ENCODE results near the gene VPS72. TPM values are rescaled to one million over a fixed set of nuclear protein-coding genes. Genes with fewer than 3 reads are reported as not detected.

The VPS72 gene
- total RNA-seq, 1 experiment from 2014 or later: 80.1 TPM

DNA sequence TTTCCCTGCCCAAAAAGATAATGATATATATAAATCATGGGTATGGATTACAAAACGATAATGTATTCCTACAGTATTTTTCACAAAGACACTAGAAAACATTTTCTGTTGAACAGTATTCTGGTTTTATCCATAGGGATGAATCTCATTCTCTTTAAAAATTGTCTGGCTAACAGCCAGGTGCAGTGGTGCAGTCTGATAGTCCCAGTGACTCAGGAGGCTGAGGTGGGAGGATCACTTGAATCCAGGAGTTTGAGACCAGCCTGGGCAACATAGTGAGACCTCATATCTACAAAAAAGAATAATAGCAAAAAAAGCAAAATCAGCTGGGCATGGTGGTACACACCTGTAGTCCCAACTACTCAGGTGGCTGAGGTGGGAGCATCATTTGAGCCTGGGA is 31.6 kb upstream of the VPS72 start:
- peaks cover 86% of the 10 kb centered on the region for H3K36me3 Mint-ChIP-seq (ENCODE audit: insufficient read depth, unreplicated experiment)
- Histone ChIP-seq H3K4me3 (ENCODE audit: low read depth, low read length) (no peak overlapping the region), H3K27me3 (replicated peaks; ENCODE audit: control insufficient read depth, insufficient read depth, low read length) (no peaks in the 10 kb centered on the region), H3K4me1 (no peaks in the 10 kb centered on the region), H3K9me3 (no peaks in the 10 kb centered on the region), H3K36me3 (ENCODE audit: control insufficient read depth, insufficient read depth, low read length) (0 out of 2 replicates have a peak, but pooled peaks cover 2% of the 10 kb centered on the region)
- BruUV-seq (replicated peaks): no TSS peak
- H3K27ac Mint-ChIP-seq (ENCODE audit: unreplicated experiment): no peak overlapping the region
- H3K27me3 Mint-ChIP-seq (ENCODE audit: insufficient read depth, unreplicated experiment): no peaks in the 10 kb centered on the region
- DNase-seq: no peak
- ChIA-PET CTCF (no interaction called here), POLR2A (no interaction called here)
- H3K4me3 Mint-ChIP-seq (ENCODE audit: unreplicated experiment): no peak overlapping the region
- no peaks in the 10 kb centered on the region for H3K9me3 Mint-ChIP-seq (ENCODE audit: unreplicated experiment)
- intact Hi-C loops (cut with micrococcal nuclease; ENCODE audit: unreplicated experiment): no loop called here
- TF ChIP-seq, protein P1, sequence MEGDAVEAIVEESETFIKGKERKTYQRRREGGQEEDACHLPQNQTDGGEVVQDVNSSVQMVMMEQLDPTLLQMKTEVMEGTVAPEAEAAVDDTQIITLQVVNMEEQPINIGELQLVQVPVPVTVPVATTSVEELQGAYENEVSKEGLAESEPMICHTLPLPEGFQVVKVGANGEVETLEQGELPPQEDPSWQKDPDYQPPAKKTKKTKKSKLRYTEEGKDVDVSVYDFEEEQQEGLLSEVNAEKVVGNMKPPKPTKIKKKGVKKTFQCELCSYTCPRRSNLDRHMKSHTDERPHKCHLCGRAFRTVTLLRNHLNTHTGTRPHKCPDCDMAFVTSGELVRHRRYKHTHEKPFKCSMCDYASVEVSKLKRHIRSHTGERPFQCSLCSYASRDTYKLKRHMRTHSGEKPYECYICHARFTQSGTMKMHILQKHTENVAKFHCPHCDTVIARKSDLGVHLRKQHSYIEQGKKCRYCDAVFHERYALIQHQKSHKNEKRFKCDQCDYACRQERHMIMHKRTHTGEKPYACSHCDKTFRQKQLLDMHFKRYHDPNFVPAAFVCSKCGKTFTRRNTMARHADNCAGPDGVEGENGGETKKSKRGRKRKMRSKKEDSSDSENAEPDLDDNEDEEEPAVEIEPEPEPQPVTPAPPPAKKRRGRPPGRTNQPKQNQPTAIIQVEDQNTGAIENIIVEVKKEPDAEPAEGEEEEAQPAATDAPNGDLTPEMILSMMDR (IDR thresholded peaks at IDR 0.05; ENCODE audit: insufficient read depth in 1 of 2, low read depth in 1 of 2, low read length in 1 of 2, severe bottlenecking in 1 of 2, unreplicated experiment in 1 of 2): no peak
- peaks cover 1% of the 10 kb centered on the region for H3K4me1 Mint-ChIP-seq (ENCODE audit: low read depth, unreplicated experiment)

DNA sequence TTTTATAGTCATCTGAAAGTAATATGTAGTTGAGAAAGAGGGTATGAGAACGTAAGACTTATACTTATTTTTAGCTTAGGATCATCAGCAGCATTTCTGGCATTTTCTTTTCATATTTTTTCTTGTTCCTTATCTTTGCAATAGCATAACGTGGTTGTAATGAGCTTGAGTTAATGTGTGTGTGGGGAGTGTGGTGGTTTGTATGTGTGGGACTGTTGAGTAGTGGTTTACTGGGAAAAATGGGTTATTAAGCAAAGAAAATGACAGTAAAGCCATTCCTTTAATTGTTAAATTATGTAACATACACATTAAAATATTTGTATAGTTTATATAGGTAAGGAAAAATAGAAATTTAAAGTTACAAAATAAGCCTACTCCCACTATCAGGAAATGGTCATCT is 23.6 kb upstream of the VPS72 start:
- no peaks in the 10 kb centered on the region for H3K9me3 ChIP-seq
- Mint-ChIP-seq H3K27me3 (ENCODE audit: insufficient read depth, unreplicated experiment) (no peaks in the 10 kb centered on the region), H3K27ac (ENCODE audit: unreplicated experiment) (no peak overlapping the region), H3K36me3 (ENCODE audit: insufficient read depth, unreplicated experiment) (peaks cover 88% of the 10 kb centered on the region), H3K4me3 (ENCODE audit: unreplicated experiment) (no peak overlapping the region), H3K9me3 (ENCODE audit: unreplicated experiment) (no peaks in the 10 kb centered on the region), H3K4me1 (ENCODE audit: low read depth, unreplicated experiment) (peaks cover 17% of the 10 kb centered on the region)
- no peaks in the 10 kb centered on the region for H3K36me3 ChIP-seq (ENCODE audit: control insufficient read depth, insufficient read depth, low read length)
- DNase-seq: no peak
- TF ChIP-seq, protein P1 (IDR thresholded peaks at IDR 0.05; ENCODE audit: insufficient read depth in 1 of 2, low read depth in 1 of 2, low read length in 1 of 2, severe bottlenecking in 1 of 2, unreplicated experiment in 1 of 2): no peak
- ChIA-PET CTCF (no interaction called here), POLR2A (no interaction called here)
- BruUV-seq (replicated peaks): no TSS peak
- 0 out of 2 replicates have a peak, but pooled peaks cover 4% of the 10 kb centered on the region for H3K4me1 ChIP-seq
- no peak overlapping the region for H3K4me3 ChIP-seq (ENCODE audit: low read depth, low read length)
- H3K27me3 ChIP-seq (replicated peaks; ENCODE audit: control insufficient read depth, insufficient read depth, low read length): no peaks in the 10 kb centered on the region
- intact Hi-C loops (cut with micrococcal nuclease; ENCODE audit: unreplicated experiment): no loop called here

DNA sequence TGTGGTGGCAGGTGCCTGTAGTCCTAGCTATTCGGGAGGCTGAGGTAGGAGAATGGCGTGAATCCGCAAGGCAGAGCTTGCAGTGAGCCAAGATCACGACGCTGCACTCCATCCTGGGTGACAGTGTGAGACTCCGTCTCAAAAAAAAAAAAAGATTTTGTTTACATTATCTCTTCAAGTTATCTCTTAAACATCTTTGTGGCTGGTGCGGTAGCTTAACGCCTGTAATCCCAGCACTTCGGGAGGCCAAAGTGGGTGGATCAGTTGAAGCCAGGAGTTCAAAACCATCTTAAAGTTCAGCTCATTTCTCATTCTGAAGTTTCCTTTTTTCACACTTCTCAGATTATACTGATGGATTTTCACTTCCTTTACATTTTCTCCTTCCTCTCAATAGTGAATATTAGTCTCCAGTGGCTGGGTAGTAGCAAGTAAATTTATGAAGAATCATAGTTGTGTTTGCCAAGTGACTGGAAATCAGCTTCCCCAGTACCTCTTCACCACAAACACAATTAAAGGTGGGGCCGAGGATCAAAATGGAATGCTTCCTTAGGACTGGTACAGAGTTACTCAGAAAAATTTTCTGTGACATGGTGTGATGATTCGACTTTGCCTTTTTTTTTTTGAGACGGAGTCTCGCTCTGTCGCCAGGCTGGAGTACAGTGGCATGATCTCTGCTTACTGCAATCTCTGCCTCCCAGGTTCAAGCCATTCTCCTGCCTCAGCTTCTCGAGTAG is 22.1 kb upstream of the VPS72 start:
- Histone ChIP-seq H3K27me3 (replicated peaks; ENCODE audit: control insufficient read depth, insufficient read depth, low read length) (no peaks in the 10 kb centered on the region), H3K36me3 (ENCODE audit: control insufficient read depth, insufficient read depth, low read length) (no peaks in the 10 kb centered on the region), H3K9me3 (no peaks in the 10 kb centered on the region), H3K4me3 (ENCODE audit: low read depth, low read length) (no peak overlapping the region), H3K4me1 (0 out of 2 replicates have a peak, but pooled peaks cover 4% of the 10 kb centered on the region)
- H3K27me3 Mint-ChIP-seq (ENCODE audit: insufficient read depth, unreplicated experiment): no peaks in the 10 kb centered on the region
- TF ChIP-seq, protein P1 (IDR thresholded peaks at IDR 0.05; ENCODE audit: insufficient read depth in 1 of 2, low read depth in 1 of 2, low read length in 1 of 2, severe bottlenecking in 1 of 2, unreplicated experiment in 1 of 2): no peak
- H3K27ac Mint-ChIP-seq (ENCODE audit: unreplicated experiment): no peak overlapping the region
- POLR2A ChIA-PET: interaction anchor here (0.6 kb wide), 1 partner anchor 69 kb away, joined by 3 read pairs; no protein-coding TSS in a partner anchor
- no peak for DNase-seq
- no peaks in the 10 kb centered on the region for H3K9me3 Mint-ChIP-seq (ENCODE audit: unreplicated experiment)
- no peak overlapping the region for H3K4me3 Mint-ChIP-seq (ENCODE audit: unreplicated experiment)
- peaks cover 17% of the 10 kb centered on the region for H3K4me1 Mint-ChIP-seq (ENCODE audit: low read depth, unreplicated experiment)
- H3K36me3 Mint-ChIP-seq (ENCODE audit: insufficient read depth, unreplicated experiment): peaks cover 92% of the 10 kb centered on the region
- CTCF ChIA-PET: interaction anchor here (0.5 to 0.7 kb wide), 2 partner anchors 38 to 42 kb away, joined by 3 to 5 read pairs; partner anchors contain the start of gene PSMD4
- BruUV-seq (replicated peaks): no TSS peak
- intact Hi-C loops (cut with micrococcal nuclease; ENCODE audit: unreplicated experiment): no loop called here
